ENCODE results near the gene CHM.

The CHM gene

DNA sequence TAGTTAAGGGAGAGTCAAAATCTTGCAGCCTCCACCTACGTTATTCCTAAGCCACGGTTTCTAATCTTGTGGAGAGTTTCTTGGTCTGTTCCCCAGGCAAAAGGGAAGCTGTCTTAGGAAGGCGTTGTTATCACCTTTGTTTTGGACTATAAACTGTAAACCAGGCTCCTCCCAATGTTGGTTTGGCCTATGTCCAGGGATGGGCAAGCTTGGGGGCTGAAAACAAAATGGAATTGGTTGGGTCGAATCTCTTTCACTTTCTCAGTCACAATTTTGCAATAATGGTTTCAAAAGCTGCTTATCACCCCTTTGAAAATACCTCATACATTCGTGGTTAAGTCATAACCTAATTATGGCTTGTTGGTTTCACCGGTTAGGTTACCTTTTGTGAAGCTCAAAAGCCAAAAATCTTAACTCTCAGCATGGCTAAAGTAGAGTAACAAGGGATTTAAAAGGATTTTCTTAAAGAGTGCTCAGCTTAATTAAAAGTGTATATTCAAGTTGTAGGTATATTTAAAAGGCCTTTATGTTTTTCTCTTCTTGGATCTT lies 232.1 kb downstream of the CHM start:
- TF ChIP-seq EZH2phosphoT487 (IDR thresholded peaks at IDR 0.05; ENCODE audit: borderline replicate concordance, low read length) = no peak
- TF ChIP-seq, protein P1, sequence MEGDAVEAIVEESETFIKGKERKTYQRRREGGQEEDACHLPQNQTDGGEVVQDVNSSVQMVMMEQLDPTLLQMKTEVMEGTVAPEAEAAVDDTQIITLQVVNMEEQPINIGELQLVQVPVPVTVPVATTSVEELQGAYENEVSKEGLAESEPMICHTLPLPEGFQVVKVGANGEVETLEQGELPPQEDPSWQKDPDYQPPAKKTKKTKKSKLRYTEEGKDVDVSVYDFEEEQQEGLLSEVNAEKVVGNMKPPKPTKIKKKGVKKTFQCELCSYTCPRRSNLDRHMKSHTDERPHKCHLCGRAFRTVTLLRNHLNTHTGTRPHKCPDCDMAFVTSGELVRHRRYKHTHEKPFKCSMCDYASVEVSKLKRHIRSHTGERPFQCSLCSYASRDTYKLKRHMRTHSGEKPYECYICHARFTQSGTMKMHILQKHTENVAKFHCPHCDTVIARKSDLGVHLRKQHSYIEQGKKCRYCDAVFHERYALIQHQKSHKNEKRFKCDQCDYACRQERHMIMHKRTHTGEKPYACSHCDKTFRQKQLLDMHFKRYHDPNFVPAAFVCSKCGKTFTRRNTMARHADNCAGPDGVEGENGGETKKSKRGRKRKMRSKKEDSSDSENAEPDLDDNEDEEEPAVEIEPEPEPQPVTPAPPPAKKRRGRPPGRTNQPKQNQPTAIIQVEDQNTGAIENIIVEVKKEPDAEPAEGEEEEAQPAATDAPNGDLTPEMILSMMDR (IDR thresholded peaks at IDR 0.05; ENCODE audit: low read depth, low read length, poor library complexity, severe bottlenecking) = no peak
- H3K9me2 ChIP-seq (replicated peaks; ENCODE audit: control insufficient read depth, low read length) = no peaks in the 10 kb centered on the region
- no peaks in the 10 kb centered on the region for H3K27me3 ChIP-seq (ENCODE audit: control insufficient read depth, low read length)
- no peak overlapping the region for H3K27ac ChIP-seq (ENCODE audit: low read depth, low read length)
- no peak overlapping the region for H3K4me3 ChIP-seq (ENCODE audit: low read length)
- H3K79me2 ChIP-seq (ENCODE audit: control insufficient read depth, low read length) = no peaks in the 10 kb centered on the region
- H3K36me3 ChIP-seq (ENCODE audit: control insufficient read depth, low read length) = no peaks in the 10 kb centered on the region
- no peaks in the 10 kb centered on the region for H3K9me3 ChIP-seq (ENCODE audit: control insufficient read depth, insufficient read depth, low read length)
- H3K4me1 ChIP-seq (ENCODE audit: control insufficient read depth, low read length) = no peaks in the 10 kb centered on the region
- H3F3A ChIP-seq (ENCODE audit: control insufficient read depth, insufficient read depth) = no peaks in the 10 kb centered on the region
- H4K20me1 ChIP-seq (ENCODE audit: control insufficient read depth, insufficient read depth, low read depth, low read length) = no peaks in the 10 kb centered on the region
- no peak overlapping the region for H3K4me2 ChIP-seq (ENCODE audit: low read length)
